Type B pancreatic cell (in vitro differentiated cells): ENCODE measurements around the gene DNAJA1. TPM values are rescaled to one million over a fixed set of nuclear protein-coding genes. Genes with fewer than 3 reads are reported as not detected.

Experiments used
- DNase-seq: peaks from one replicate; pipeline ENCODE4 v3.0.0; 2021; ENCODE audit warnings: mixed read lengths; ENCODE audit not compliant: unreplicated experiment; ENCODE audit errors: extremely low spot score
- H3K27ac Mint-ChIP-seq: 2 replicates; pipeline ENCODE4 v1.8.0; 2021; ENCODE audit warnings: mild to moderate bottlenecking, mixed read lengths
- H3K27me3 Mint-ChIP-seq: 2 replicates; pipeline ENCODE4 v1.8.0; 2021; ENCODE audit warnings: mixed read lengths
- H3K36me3 Mint-ChIP-seq: 2 replicates; pipeline ENCODE4 v1.8.0; 2021; ENCODE audit warnings: mixed read lengths
- H3K4me1 Mint-ChIP-seq: one replicate; pipeline ENCODE4 v1.8.0; 2021; ENCODE audit warnings: mixed read lengths; ENCODE audit not compliant: unreplicated experiment
- H3K4me3 Mint-ChIP-seq: 2 replicates; pipeline ENCODE4 v1.8.0; 2021; ENCODE audit warnings: mild to moderate bottlenecking, mixed read lengths
- H3K9me3 Mint-ChIP-seq: 2 replicates; pipeline ENCODE4 v1.8.0; 2021; ENCODE audit warnings: mixed read lengths
- long read RNA-seq: library from polyadenylated mRNA; unstranded; transcript quantifications from one replicate; pipeline ENCODE4 v2.0.0, GENCODE V29; 2020
- total RNA-seq: library from RNA; stranded (reverse); gene quantifications from 2 replicates; pipeline ENCODE4 v1.2.1, GENCODE V29; 2021; ENCODE audit warnings: low replicate concordance
- TF ChIP-seq, protein P1 (sequence below): fragments of 200-600 bp; sonication (generic); conservative IDR thresholded peaks from 2 replicates; pipeline ENCODE4 v1.5.0; 2021; ENCODE audit warnings: antibody characterized with exemption, mild to moderate bottlenecking

The DNAJA1 gene
- 189 and 223 TPM in 2 replicates for total RNA-seq
- long read RNA-seq, transcript DNAJA1-201 (9 exons, 2,381 nt), result major isoform, 1,240 of 1,305 reads
- long read RNA-seq, partial matches to known transcripts, result 24 of 1,305 reads
- long read RNA-seq, other reads (novel, unspliced or antisense), result 41 of 1,305 reads

DNA sequence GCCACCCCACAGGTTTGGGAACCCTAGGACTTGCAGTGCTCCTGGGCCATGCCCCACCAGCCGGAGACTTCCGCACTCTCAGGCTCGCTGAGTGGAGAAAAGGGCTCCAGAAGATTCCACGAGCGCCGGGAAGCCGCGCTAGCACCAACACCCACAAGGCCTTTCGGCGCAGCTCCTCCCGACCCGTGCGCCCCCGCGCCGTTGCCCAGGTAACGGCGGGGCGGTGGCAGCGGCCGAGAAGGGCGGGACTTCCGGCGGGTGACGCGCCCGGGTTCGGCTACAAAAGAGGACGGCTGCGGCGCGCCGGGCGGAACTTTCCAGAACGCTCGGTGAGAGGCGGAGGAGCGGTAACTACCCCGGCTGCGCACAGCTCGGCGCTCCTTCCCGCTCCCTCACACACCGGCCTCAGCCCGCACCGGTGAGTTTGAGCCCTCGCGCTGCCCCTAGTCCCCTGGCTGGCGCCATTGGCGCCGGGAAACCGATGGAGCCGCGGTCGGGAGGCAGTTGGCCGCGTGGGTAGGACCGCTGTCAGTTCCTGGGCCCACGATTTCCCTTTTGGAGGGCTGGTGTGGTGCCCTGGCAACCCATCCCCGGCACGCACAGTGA, at the start of gene DNAJA1:
Gene DNAJA1 (plus strand): TSS at position 308 of the 606 bp plus-strand sequence. CDS start 1,212 bp downstream, outside the sequence.
- H3K4me3 Mint-ChIP-seq, result peak within 1 kb of the TSS; percentile 97
- H3K4me1 Mint-ChIP-seq, result peaks cover 39% of the 10 kb centered on the region
- peaks cover 36% of the 10 kb centered on the region for H3K36me3 Mint-ChIP-seq
- H3K9me3 Mint-ChIP-seq, result no peaks in the 10 kb centered on the region
- DNase-seq, result peak; percentile 98
- H3K27ac Mint-ChIP-seq, result peak within 1 kb of the TSS; percentile 97
- TF ChIP-seq, protein P1, sequence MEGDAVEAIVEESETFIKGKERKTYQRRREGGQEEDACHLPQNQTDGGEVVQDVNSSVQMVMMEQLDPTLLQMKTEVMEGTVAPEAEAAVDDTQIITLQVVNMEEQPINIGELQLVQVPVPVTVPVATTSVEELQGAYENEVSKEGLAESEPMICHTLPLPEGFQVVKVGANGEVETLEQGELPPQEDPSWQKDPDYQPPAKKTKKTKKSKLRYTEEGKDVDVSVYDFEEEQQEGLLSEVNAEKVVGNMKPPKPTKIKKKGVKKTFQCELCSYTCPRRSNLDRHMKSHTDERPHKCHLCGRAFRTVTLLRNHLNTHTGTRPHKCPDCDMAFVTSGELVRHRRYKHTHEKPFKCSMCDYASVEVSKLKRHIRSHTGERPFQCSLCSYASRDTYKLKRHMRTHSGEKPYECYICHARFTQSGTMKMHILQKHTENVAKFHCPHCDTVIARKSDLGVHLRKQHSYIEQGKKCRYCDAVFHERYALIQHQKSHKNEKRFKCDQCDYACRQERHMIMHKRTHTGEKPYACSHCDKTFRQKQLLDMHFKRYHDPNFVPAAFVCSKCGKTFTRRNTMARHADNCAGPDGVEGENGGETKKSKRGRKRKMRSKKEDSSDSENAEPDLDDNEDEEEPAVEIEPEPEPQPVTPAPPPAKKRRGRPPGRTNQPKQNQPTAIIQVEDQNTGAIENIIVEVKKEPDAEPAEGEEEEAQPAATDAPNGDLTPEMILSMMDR, result no peak
- H3K27me3 Mint-ChIP-seq, result no peaks in the 10 kb centered on the region

DNA sequence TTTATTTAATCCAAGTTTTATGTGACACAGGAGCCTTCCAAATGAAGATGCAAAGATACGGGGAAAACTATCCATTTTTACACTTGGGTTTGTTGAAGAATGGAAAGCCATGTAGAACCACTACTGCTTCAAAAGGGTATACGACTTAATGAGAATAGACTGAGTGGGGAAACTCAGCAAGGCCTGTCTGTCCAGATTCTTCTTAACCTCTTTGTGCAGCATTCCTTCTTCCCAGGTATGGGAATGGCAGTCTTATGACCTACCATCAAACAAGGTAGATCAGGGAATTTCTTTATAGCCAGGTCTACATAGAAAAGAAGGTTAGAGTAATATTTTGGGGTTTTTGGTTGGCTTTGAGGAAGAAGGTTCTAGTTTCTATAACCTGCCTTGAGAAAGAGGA, 47.0 kb upstream of the DNAJA1 start:
- H3K4me3 Mint-ChIP-seq, result no peak overlapping the region
- H3K27ac Mint-ChIP-seq, result no peak overlapping the region
- H3K9me3 Mint-ChIP-seq, result no peaks in the 10 kb centered on the region
- H3K4me1 Mint-ChIP-seq, result no peaks in the 10 kb centered on the region
- TF ChIP-seq, protein P1, result no peak
- peaks cover 18% of the 10 kb centered on the region for H3K36me3 Mint-ChIP-seq
- H3K27me3 Mint-ChIP-seq, result no peaks in the 10 kb centered on the region
- no peak for DNase-seq

DNA sequence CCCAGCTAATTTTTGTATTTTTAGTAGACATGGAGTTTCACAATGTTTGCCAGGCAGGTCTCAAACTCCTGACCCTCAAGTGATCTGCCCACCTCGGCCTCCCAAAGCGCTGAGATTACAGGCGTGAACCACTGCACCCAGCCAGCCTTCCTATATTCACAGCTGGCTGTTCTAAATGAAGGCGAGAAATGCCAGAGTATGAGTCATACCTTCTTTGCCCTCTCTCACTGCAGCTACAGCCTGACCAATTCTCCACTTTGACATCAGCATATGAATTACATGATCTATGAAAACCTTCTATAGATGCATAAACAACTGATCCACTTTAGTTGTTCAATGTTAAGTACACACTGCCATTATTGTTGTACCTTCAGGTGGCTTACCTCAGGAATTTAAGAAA, 38.1 kb upstream of the DNAJA1 start:
- no peak overlapping the region for H3K4me3 Mint-ChIP-seq
- TF ChIP-seq, protein P1, result no peak
- no peaks in the 10 kb centered on the region for H3K27me3 Mint-ChIP-seq
- no peaks in the 10 kb centered on the region for H3K9me3 Mint-ChIP-seq
- peaks cover 39% of the 10 kb centered on the region for H3K36me3 Mint-ChIP-seq
- H3K27ac Mint-ChIP-seq, result no peak overlapping the region
- DNase-seq, result no peak
- no peaks in the 10 kb centered on the region for H3K4me1 Mint-ChIP-seq

DNA sequence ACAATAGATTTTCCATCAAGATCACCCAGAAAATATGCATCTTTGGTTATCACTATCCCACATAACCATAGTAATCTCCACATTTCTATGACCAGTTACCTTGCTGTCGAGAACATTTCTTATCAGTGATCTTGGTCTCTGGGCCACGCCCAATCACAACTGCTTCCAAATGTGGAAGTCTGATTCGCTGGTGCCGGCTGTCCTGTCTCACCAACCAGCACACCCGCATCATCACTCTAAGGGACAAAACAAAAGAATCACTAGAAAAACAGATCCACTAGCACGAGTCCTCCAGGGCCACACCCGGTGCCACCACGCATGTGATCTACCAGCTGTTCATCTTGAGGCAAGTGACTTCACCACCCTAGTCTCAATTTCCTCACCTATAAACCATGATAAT, 35.4 kb upstream of the DNAJA1 start:
- TF ChIP-seq, protein P1, result no peak
- DNase-seq, result no peak
- Mint-ChIP-seq H3K27me3 (no peaks in the 10 kb centered on the region), H3K36me3 (peaks cover 28% of the 10 kb centered on the region), H3K4me3 (no peak overlapping the region), H3K27ac (no peak overlapping the region), H3K9me3 (no peaks in the 10 kb centered on the region), H3K4me1 (no peaks in the 10 kb centered on the region)

DNA sequence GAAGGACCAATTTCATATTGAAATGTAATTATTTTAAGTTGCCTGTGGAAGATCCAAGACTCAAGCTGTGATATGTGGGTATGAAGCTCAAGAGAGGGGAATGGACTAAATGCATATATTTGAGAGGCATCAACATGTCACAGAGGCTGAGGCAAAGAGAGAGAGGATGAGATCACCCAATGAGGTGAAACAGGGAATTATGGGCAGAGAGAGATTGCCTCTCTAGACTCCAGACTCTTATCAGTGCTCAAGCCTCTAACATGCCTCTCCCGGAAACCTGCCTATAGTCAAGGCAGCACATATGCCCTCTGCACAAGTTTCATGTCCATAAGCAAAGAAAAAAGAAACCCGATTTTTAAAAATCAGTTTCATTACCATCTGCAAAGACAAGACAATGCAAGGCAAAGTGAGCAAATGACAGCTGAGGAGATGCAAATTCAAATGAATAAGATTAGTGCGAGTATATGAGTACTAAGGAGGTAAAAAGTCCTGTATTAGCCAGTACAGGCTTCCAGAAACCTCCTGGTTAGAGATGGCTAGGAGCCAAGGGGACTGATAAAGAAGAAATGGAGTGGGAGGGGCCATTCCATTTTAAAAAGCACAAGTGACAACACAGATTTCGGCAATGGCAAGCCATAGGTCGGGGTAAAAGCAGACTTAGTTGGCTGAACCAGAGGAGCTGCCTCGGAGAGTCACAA, 33.0 kb upstream of the DNAJA1 start:
- Mint-ChIP-seq H3K4me1 (no peaks in the 10 kb centered on the region), H3K9me3 (no peaks in the 10 kb centered on the region), H3K4me3 (no peak overlapping the region), H3K36me3 (peaks cover 35% of the 10 kb centered on the region), H3K27me3 (no peaks in the 10 kb centered on the region), H3K27ac (no peak overlapping the region)
- TF ChIP-seq, protein P1, result no peak
- no peak for DNase-seq
